Breast epithelium (tissue), 3 donors: ENCODE data around the gene SLC39A11.

Experiments used
- POLR2A ChIP-seq: fragments of 450-650 bp; IDR thresholded peaks from one replicate; pipeline ENCODE4 v1.6.1; 2016; ENCODE audit warnings: antibody characterized with exemption, mild to moderate bottlenecking, moderate library complexity
- TF ChIP-seq, protein P1 (sequence below), 3 donors: fragments of 450-650 bp; IDR thresholded peaks; one replicate each; pipeline ENCODE4 v1.5.1; 2016 to 2017; ENCODE audit warnings: antibody characterized with exemption in 3 of 3, mild to moderate bottlenecking in 3 of 3, moderate library complexity in 3 of 3

DNA sequence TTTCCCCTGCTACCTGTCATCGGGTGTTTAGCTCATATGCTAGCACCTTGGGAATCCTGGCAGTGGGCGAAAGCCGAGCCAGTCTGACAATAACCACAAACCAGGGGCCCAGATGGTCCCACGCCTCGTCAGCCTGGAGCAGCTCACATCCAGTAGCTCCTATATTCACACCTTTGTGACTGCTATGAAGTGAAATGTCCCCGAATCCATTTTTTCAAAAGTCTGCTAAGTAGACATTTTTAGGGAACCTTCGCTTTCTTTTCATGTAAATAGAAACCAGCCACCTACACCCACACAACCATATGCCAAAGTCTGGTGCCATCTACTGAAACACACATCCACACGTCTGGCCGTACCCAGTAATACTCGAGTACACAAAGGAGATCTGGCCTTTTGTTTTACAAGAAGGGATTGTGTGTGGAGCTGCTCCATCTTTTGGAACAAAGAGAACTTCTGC lies 176.8 kb downstream of the SLC39A11 start:
- TF ChIP-seq, protein P1, sequence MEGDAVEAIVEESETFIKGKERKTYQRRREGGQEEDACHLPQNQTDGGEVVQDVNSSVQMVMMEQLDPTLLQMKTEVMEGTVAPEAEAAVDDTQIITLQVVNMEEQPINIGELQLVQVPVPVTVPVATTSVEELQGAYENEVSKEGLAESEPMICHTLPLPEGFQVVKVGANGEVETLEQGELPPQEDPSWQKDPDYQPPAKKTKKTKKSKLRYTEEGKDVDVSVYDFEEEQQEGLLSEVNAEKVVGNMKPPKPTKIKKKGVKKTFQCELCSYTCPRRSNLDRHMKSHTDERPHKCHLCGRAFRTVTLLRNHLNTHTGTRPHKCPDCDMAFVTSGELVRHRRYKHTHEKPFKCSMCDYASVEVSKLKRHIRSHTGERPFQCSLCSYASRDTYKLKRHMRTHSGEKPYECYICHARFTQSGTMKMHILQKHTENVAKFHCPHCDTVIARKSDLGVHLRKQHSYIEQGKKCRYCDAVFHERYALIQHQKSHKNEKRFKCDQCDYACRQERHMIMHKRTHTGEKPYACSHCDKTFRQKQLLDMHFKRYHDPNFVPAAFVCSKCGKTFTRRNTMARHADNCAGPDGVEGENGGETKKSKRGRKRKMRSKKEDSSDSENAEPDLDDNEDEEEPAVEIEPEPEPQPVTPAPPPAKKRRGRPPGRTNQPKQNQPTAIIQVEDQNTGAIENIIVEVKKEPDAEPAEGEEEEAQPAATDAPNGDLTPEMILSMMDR (IDR thresholded peaks at IDR 0.05), result no peak
- no peak for TF ChIP-seq POLR2A
